ENCODE data around the gene CST6. TPM values are rescaled to one million over a fixed set of nuclear protein-coding genes. Genes with fewer than 3 reads are reported as not detected.

CST6 gene
- total and polyA plus RNA-seq, 2 of the 13 experiments (the other 11 are each of a cell fraction or from before 2014, with no cell fraction given): not detected

GRCh38 chr11:66001942-66002647 is 9.7 kb upstream of the CST6 start, which contains the start of the genes BANF1 and EIF1AD (continued):
- 0 out of 2 replicates have a peak, but pooled peaks have one; percentile 23 for TF ChIP-seq MYNN (CRISPR knock-in tag; IDR thresholded peaks at IDR 0.05; ENCODE audit: low read depth)
- peak; percentile 44; the same call in 1 of the 2 replicates for TF ChIP-seq ZSCAN9 (CRISPR knock-in tag; IDR thresholded peaks at IDR 0.05; ENCODE audit: borderline replicate concordance)
- TF ChIP-seq PHF20 (CRISPR knock-in tag; IDR thresholded peaks at IDR 0.05): peak; percentile 99
- TF ChIP-seq ZFP41 (CRISPR knock-in tag; IDR thresholded peaks at IDR 0.05; ENCODE audit: borderline replicate concordance): no peak; the same call in none of the 2 replicates
- TF ChIP-seq NR0B2 (CRISPR knock-in tag; IDR thresholded peaks at IDR 0.05): no peak
- TF ChIP-seq FOXA1 (IDR thresholded peaks at IDR 0.05): no peak
- 0 out of 2 replicates have a peak, but pooled peaks have one; percentile 19 for TF ChIP-seq FOXA1 (CRISPR knock-in tag; IDR thresholded peaks at IDR 0.05)
- TF ChIP-seq, protein P1, sequence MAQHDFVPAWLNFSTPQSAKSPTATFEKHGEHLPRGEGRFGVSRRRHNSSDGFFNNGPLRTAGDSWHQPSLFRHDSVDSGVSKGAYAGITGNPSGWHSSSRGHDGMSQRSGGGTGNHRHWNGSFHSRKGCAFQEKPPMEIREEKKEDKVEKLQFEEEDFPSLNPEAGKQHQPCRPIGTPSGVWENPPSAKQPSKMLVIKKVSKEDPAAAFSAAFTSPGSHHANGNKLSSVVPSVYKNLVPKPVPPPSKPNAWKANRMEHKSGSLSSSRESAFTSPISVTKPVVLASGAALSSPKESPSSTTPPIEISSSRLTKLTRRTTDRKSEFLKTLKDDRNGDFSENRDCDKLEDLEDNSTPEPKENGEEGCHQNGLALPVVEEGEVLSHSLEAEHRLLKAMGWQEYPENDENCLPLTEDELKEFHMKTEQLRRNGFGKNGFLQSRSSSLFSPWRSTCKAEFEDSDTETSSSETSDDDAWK (CRISPR knock-in tag; IDR thresholded peaks at IDR 0.05): no peak
- peak; percentile 100 for TF ChIP-seq GATAD1 (CRISPR knock-in tag; IDR thresholded peaks at IDR 0.05)
- no peak for TF ChIP-seq FOXP1 (IDR thresholded peaks at IDR 0.05)
- 0 out of 2 replicates have a peak, but pooled peaks have one; percentile 50 for TF ChIP-seq FOXP1 (CRISPR knock-in tag; IDR thresholded peaks at IDR 0.05)
- TF ChIP-seq ZNF160 (CRISPR knock-in tag; IDR thresholded peaks at IDR 0.05): no peak
- no peak for TF ChIP-seq POLR2AphosphoS2 (IDR thresholded peaks at IDR 0.05; ENCODE audit: low read depth, low read length)
- peak; percentile 34; the same call in 1 of the 2 replicates for TF ChIP-seq ZNF441 (CRISPR knock-in tag; IDR thresholded peaks at IDR 0.05; ENCODE audit: borderline replicate concordance)
- no peak for TF ChIP-seq ZMAT5 (CRISPR knock-in tag; IDR thresholded peaks at IDR 0.05; ENCODE audit: borderline replicate concordance, low read depth)
- no peak for TF ChIP-seq MED13 (CRISPR knock-in tag; IDR thresholded peaks at IDR 0.05)
- peak; percentile 87 for TF ChIP-seq ZNF781 (CRISPR knock-in tag; IDR thresholded peaks at IDR 0.05; ENCODE audit: borderline replicate concordance, not compliant biosample characterization)
- TF ChIP-seq RARG (CRISPR knock-in tag; IDR thresholded peaks at IDR 0.05; ENCODE audit: low read depth): peak; percentile 77; the same call in 1 of the 2 replicates
- TF ChIP-seq KAT7 (CRISPR knock-in tag; IDR thresholded peaks at IDR 0.05; ENCODE audit: borderline replicate concordance): peak; percentile 88
- no peak for TF ChIP-seq ZKSCAN5 (CRISPR knock-in tag; IDR thresholded peaks at IDR 0.05)
- no peak for TF ChIP-seq ZNF354B (CRISPR knock-in tag; IDR thresholded peaks at IDR 0.05)
- no peak; the same call in 1 of the 2 replicates for TF ChIP-seq AHDC1 (CRISPR knock-in tag; IDR thresholded peaks at IDR 0.05; ENCODE audit: borderline replicate concordance)
- TF ChIP-seq SNAPC2 (CRISPR knock-in tag; IDR thresholded peaks at IDR 0.05): no peak; the same call in 1 of the 2 replicates
- no peak; the same call in 1 of the 2 replicates for TF ChIP-seq JUND (CRISPR knock-in tag; IDR thresholded peaks at IDR 0.05)

Data from HepG2 (cell line).